Liver (tissue), 10 donors: ENCODE data around the gene CEP57. TPM values are rescaled to one million over a fixed set of nuclear protein-coding genes. Genes with fewer than 3 reads are reported as not detected.

Experiments used
- DNase-seq: peaks from one replicate; pipeline ENCODE4 v3.0.0-alpha.2; 2017; ENCODE audit warnings: low spot score
- H3K27ac ChIP-seq, 2 donors: one replicate each; pipeline ENCODE4 v1.7.0; 2013; ENCODE audit warnings: inconsistent platforms in 2 of 2, low read length in 2 of 2, control low read depth in 1 of 2, low read depth in 1 of 2, mild to moderate bottlenecking in 1 of 2
- H3K27me3 ChIP-seq, 4 donors: one replicate each; pipeline versions ENCODE4 v1.6.1 to v1.7.0; 2013; ENCODE audit warnings: low read length in 3 of 4, inconsistent platforms in 1 of 4, mild to moderate bottlenecking in 1 of 4, moderate library complexity in 1 of 4; ENCODE audit not compliant: control insufficient read depth in 4 of 4, insufficient read depth in 4 of 4
- H3K36me3 ChIP-seq, 4 donors: one replicate each; pipeline versions ENCODE4 v1.6.1 to v1.7.0; 2013; ENCODE audit warnings: low read length in 3 of 4, mild to moderate bottlenecking in 3 of 4, low read depth in 1 of 4, moderate library complexity in 1 of 4; ENCODE audit not compliant: control insufficient read depth in 4 of 4, insufficient read depth in 3 of 4
- H3K4me1 ChIP-seq, 4 donors: one replicate each; pipeline versions ENCODE4 v1.6.1 to v1.7.0; 2013; ENCODE audit warnings: low read length in 3 of 4, mild to moderate bottlenecking in 3 of 4, moderate library complexity in 1 of 4; ENCODE audit not compliant: control insufficient read depth in 4 of 4, insufficient read depth in 4 of 4
- H3K4me3 ChIP-seq, 3 donors: one replicate each; pipeline versions ENCODE4 v1.6.1 to v1.7.0; 2013; ENCODE audit warnings: low read length in 3 of 3, control low read depth in 1 of 3, low read depth in 1 of 3, mild to moderate bottlenecking in 1 of 3
- H3K9ac ChIP-seq, 2 donors: one replicate each; pipeline ENCODE4 v1.7.0; 2013; ENCODE audit warnings: low read length in 2 of 2, mild to moderate bottlenecking in 2 of 2, moderate library complexity in 2 of 2, control low read depth in 1 of 2, low read depth in 1 of 2
- H3K9me3 ChIP-seq, 4 donors: one replicate each; pipeline versions ENCODE4 v1.6.1 to v1.7.0; 2013; ENCODE audit warnings: low read length in 3 of 4; ENCODE audit not compliant: control insufficient read depth in 4 of 4
- EGR1 ChIP-seq, 2 donors: IDR thresholded peaks; 2 replicates each; pipeline ENCODE4 v1.6.1; 2016 to 2018; ENCODE audit warnings: antibody characterized with exemption in 2 of 2, low read depth in 2 of 2
- FOXA1 ChIP-seq: IDR thresholded peaks from 2 replicates; pipeline ENCODE4 v1.6.1; 2016; ENCODE audit warnings: antibody characterized with exemption
- FOXA2 ChIP-seq: IDR thresholded peaks from 2 replicates; pipeline ENCODE4 v1.6.1; 2016; ENCODE audit warnings: antibody characterized with exemption
- HNF4G ChIP-seq: IDR thresholded peaks from 2 replicates; pipeline ENCODE4 v1.6.1; 2016; ENCODE audit warnings: antibody characterized with exemption
- NR2F2 ChIP-seq: IDR thresholded peaks from 2 replicates; pipeline ENCODE4 v1.6.1; 2016; ENCODE audit warnings: antibody characterized with exemption
- SP1 ChIP-seq: IDR thresholded peaks from 2 replicates; pipeline ENCODE4 v1.6.1; 2018; ENCODE audit warnings: antibody characterized with exemption, mild to moderate bottlenecking
- WGBS: extraction: QIAGEN DNeasy Blood & Tissue Kit; methylation state at CpG from one replicate; pipeline ENCODE4 v1.1.7; 2013; 5-methylcytosine and 5-hydroxymethylcytosine counted together
- polyA plus RNA-seq, 2 donors: library from polyadenylated mRNA; stranded (reverse) in 1 of 2; unstranded in 1 of 2; fragments of 200-250 nt in 1 of 2; fragments of >200 nt in 1 of 2; fragmentation: Nextera tagmentation in 1 of 2; extraction: Ambion mirVana in 1 of 2; gene quantifications; one replicate each; pipeline versions ENCODE4 v1.2.1 to v1.2.3, GENCODE V29; 2013 to 2015
- small RNA-seq: library from RNA; depleted of rRNA; stranded (forward); fragments of <200 nt; gene quantifications from one replicate; pipeline ENCODE3, GENCODE V24; 2014
- total RNA-seq, 2 donors: library from RNA; depleted of rRNA; stranded (reverse); fragments of >200 nt; gene quantifications; one replicate each; pipeline ENCODE4 v1.2.3, GENCODE V29; 2014
- TF ChIP-seq, protein P1 (sequence below): IDR thresholded peaks from 2 replicates; pipeline ENCODE4 v1.6.1; 2016; ENCODE audit warnings: antibody characterized with exemption
- donor health status: healthy.
- donor health status: healthy.
- donor health status: healthy.
- donor health status: healthy.
- donor health status: healthy.

Gene CEP57
- total and polyA plus RNA-seq, 4 donors = 11.2 to 32.8 (median 31.1) TPM

DNA sequence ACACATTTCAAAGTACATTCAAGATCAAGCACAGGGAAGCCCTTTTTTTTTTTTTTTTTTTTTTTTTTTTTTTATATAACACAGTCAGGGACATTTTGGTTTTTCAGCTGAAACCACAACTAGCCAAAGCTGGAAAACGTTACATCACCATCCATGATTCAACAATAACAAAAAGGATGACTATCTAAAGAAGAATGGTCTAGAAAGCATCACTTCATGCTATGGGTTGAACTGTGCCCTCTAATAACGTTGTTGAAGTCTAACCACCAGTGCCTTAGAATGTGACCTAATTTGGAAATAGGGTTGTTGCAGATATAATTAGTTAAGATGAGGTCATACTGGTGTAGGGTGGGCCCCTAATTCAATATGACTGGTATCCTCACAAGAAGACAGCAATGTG is 87.0 kb downstream of the CEP57 start:
- TF ChIP-seq, protein P1, sequence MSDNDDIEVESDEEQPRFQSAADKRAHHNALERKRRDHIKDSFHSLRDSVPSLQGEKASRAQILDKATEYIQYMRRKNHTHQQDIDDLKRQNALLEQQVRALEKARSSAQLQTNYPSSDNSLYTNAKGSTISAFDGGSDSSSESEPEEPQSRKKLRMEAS = no peak
- no peak for TF ChIP-seq SP1
- TF ChIP-seq FOXA1 = no peak
- no peak for TF ChIP-seq HNF4G
- TF ChIP-seq FOXA2 = no peak
- no peak for TF ChIP-seq NR2F2
- TF ChIP-seq EGR1 (IDR thresholded peaks at IDR 0.05; ENCODE audit: low read depth in 2 of 2) = no peak
- no peaks in the 10 kb centered on the region for H3K36me3 ChIP-seq
- H3K4me3 ChIP-seq = no peak overlapping the region
- DNase-seq = no peak
- no peaks in the 10 kb centered on the region for H3K27me3 ChIP-seq
- no peaks in the 10 kb centered on the region for H3K9me3 ChIP-seq
- WGBS = 90% methylated on average over 2 of the region's 2 CpGs
- no peaks in the 10 kb centered on the region for H3K4me1 ChIP-seq
- no peak overlapping the region for H3K27ac ChIP-seq
- no peak overlapping the region for H3K9ac ChIP-seq

Small RNA genes within 50 kb of the gene (small RNA-seq; reads per million reads assigned to genes)
- gene RNA5SP345 = not detected

Other genes starting within 250 kb of the CEP57 start
- 10 to 100 TPM; 17.1 to 62.9 TPM for gene FAM76B, start 716 bp upstream of the CEP57 start, total RNA-seq
- 10 to 100 TPM in 1 of 2 donors, 1 to 10 TPM in 1; 5.0 to 21.5 TPM for gene FAM76B, start 716 bp upstream of the CEP57 start, polyA plus RNA-seq
- 1 to 10 TPM; 3.7 to 9.5 TPM for gene MTMR2, start 133.6 kb downstream of the CEP57 start, total RNA-seq
- 1 to 10 TPM; 2.0 to 2.6 TPM for gene MTMR2, start 133.6 kb downstream of the CEP57 start, polyA plus RNA-seq